GM21515 (cell line): Measurements from ENCODE around the gene CDY1B.
"Not testable (repeated sequence)": the region's sequence is repeated elsewhere in the genome, so short reads cannot be mapped to it uniquely, and the experiment has no call there.

Source experiments
- ATAC-seq: cut with Tn5 transposase; IDR thresholded peaks from one replicate; pipeline ENCODE4 v1.9.1; 2021; ENCODE audit not compliant: unreplicated experiment

The CDY1B gene, protein sequence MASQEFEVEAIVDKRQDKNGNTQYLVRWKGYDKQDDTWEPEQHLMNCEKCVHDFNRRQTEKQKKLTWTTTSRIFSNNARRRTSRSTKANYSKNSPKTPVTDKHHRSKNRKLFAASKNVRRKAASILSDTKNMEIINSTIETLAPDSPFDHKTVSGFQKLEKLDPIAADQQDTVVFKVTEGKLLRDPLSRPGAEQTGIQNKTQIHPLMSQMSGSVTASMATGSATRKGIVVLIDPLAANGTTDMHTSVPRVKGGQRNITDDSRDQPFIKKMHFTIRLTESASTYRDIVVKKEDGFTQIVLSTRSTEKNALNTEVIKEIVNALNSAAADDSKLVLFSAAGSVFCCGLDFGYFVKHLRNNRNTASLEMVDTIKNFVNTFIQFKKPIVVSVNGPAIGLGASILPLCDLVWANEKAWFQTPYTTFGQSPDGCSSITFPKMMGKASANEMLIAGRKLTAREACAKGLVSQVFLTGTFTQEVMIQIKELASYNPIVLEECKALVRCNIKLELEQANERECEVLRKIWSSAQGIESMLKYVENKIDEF

DNA sequence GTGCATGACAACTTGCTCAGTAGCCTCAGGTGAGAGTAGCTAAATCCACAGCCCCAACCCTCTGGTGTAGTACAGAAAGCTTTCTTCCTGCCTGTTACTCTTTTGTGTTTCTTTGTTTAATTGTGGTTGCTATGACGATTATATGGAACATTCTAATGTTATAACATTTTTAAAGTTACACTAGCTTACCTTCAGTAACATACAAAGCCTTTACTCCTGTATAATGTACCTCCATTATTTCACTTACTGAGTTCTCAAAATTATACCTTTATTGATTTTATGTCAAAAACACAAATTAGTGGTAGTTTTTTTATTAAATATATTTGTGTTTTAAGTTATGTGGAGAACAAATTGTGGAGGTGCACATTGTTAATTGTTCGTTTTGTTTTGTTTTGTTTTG is at the start of gene CDY1B:
TSS of gene CDY1B (minus strand) at position 101 of the 400 bp plus-strand sequence. CDS start 331 bp downstream, outside the sequence.
- not testable (repeated sequence) for ATAC-seq

DNA sequence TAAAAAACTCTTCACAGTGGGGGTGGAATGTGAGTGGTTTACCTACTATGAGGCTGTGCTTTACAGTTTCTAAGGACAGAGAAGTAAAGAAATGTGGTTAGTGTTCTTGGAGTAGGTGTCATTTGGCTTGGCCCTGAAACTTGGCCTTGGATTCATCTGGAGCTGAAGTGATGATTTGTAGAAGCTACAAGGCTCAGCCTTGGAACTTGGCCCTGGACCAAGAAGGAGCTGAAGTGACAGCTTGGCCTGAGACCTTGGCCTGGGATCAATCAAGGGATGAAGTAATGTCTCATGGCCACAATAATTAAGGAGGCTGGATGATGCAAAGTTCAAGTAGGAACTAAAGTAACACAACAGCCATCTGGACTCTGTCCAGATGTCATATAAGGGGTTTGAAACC is 1.7 kb upstream of the CDY1B start:
- ATAC-seq = not testable (repeated sequence)

DNA sequence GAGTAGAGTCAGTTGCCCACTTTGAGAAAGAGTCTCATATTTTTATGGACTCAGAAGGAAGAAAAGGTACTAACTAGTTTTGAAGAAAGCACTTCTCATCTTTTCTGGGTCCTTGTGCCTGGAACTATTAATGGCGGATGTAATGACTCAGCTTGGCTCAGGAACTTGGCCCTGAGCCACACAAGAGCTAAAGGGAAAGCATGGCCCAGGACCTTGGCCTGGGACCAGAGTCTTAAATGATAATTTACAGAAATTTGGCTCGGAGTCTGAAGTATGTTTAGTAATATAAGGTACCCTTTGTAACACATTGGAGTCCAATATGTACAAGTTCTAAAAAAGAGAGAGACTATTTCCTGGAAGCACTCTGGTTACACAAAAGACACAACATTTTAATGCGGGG is 4.6 kb downstream of the CDY1B start:
- ATAC-seq = not testable (repeated sequence)

DNA sequence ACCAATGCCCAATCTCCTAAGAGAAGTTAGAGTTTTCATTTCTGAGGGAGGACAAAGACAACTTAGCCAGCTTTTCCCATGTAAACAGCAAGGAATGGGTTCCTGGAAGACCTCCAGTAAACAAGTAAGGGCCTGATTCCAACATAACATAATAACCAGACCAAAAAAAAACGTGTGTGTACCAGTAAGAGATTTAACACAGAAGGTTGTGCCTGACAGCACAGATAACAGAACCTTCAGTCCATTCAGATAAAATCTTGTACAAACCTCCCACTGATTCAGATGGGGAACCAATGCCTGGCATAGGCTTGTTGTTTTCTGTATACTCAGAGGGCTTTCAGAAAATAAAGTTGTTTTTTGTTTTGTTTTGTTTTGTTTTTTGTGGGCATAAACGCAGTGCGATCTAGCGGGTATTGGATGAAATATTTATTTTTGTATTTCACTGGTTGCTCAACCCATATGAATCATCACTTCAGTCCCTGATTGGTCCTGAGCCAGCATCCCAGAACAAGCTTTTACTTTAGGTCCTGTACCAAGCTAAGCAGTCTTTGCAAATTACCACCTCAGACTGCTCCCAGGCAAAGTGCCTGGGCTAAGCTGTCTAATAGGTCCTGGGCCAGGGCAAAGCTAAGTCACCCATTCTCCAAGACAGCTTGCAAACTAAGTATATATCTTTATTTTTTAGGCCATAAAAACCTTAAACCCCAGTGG is 8.7 kb downstream of the CDY1B start:
- ATAC-seq = not testable (repeated sequence)

DNA sequence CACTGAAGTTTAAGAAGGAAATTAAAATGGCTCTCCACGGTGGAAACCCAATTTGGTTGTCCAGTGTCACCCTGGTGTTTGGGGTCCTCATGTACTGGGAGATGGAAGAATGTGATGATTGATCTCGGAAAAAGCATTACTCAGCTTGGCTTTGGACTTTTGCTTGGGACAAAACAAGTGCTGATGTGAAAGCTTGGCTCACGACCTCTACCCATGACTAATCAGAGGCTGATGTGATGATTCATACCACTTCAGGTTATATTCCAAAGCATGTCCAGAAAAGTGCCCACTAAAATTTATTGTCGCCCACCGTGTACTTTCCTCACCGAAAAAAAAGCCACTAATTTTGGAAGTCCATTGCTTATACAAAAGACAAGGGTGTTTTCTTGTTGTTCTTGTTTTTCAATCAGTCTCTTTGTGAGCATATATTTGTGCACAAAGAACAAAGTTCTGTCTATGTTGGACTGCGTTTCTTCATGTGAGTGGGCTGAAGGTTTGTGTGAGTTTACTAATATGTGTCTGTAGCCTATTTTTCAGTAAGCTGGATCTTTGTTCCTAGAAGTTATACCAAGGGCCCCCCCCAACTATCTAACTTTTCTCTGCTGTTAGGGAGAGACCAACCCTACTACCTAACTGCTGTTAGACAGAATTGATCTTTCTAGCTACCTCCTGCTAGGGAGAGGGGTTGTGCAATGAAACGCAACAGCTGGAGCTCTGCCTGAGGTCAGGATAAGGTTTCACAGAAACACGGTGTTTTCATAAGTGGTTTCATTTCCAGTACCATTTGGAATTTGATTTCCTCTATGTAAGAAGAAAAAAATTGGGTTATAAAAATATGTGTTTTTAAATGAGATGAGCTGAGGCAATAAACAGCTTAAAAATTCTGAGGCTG is 21.4 kb downstream of the CDY1B start:
- not testable (repeated sequence) for ATAC-seq
